GM23338 (cell line): Measurements from ENCODE around the gene ARHGAP9.

Source experiments
- EZH2 ChIP-seq: fragments of 200-600 bp; sonication (generic); IDR thresholded peaks from one replicate; pipeline ENCODE4 v1.8.0; 2017; ENCODE audit warnings: antibody characterized with exemption, mild to moderate bottlenecking, low read depth; ENCODE audit not compliant: unreplicated experiment
- POLR2AphosphoS5 ChIP-seq: IDR thresholded peaks from 2 replicates; pipeline ENCODE4 v1.6.1; 2016; ENCODE audit warnings: antibody characterized with exemption, low read depth
- TF ChIP-seq, protein P1 (sequence below), 2 experiments: fragments of 200-600 bp in 1 of 2; sonication (generic) in 1 of 2; conservative IDR thresholded peaks; 2 replicates each; pipeline versions ENCODE4 v1.5.1 to v1.6.1; 2016 to 2017; ENCODE audit warnings: antibody characterized with exemption in 2 of 2, low read depth in 2 of 2, mild to moderate bottlenecking in 2 of 2, moderate library complexity in 1 of 2

- TF ChIP-seq, protein P1, sequence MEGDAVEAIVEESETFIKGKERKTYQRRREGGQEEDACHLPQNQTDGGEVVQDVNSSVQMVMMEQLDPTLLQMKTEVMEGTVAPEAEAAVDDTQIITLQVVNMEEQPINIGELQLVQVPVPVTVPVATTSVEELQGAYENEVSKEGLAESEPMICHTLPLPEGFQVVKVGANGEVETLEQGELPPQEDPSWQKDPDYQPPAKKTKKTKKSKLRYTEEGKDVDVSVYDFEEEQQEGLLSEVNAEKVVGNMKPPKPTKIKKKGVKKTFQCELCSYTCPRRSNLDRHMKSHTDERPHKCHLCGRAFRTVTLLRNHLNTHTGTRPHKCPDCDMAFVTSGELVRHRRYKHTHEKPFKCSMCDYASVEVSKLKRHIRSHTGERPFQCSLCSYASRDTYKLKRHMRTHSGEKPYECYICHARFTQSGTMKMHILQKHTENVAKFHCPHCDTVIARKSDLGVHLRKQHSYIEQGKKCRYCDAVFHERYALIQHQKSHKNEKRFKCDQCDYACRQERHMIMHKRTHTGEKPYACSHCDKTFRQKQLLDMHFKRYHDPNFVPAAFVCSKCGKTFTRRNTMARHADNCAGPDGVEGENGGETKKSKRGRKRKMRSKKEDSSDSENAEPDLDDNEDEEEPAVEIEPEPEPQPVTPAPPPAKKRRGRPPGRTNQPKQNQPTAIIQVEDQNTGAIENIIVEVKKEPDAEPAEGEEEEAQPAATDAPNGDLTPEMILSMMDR (conservative IDR thresholded peaks at IDR 0.05; ENCODE audit: low read depth in 2 of 2) = no peak
- TF ChIP-seq EZH2 = no peak
- TF ChIP-seq POLR2AphosphoS5 = no peak
Observed at GRCh38 chr12:57496822-57497221, 17.2 kb upstream of the ARHGAP9 start.
